VCaP (cell line): Measurements from ENCODE around the gene SRSF3.

ENCODE experiments used
- H3K27ac ChIP-seq: fragments of 450-650 bp; 2 replicates; pipeline ENCODE4 v1.5.1; 2017
- TF ChIP-seq, protein P1 (sequence below): fragments of 450-650 bp; conservative IDR thresholded peaks from 2 replicates; pipeline ENCODE4 v1.5.1; 2017; ENCODE audit warnings: mild to moderate bottlenecking, moderate library complexity

Gene SRSF3

DNA sequence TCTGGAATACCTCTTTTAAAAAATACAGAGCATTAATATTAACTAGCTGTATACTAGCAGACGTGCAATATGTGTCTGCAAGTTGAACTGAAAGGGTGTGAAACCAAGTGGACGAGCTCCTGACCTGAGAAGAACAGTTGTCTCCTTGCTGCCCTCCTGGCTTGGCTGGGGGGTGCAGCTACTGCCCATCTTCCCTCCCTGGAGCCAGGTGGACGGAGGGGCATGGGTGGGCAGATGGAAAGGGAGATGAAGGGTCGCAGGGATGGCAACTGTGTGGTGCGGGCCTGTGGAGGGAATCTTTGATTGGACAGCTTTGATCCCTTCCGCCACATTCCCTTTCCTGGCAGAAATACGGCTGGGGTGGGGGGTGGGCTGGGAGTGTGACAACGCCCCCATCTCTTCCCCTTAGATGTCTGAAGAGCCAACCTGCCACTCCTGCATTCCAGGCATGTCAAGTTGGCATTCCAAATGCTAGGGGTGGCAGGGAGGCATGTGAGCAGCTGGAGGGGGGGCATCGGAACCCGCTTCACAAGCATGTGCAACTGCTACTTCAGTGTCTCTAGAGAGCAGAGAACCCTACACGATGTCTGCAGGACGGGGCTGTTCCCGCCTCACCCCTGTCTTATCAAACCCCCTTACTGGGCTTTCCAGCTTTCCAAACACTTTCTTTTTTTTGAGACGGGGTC lies 37.3 kb downstream of the SRSF3 start:
- no peak overlapping the region for H3K27ac ChIP-seq
- TF ChIP-seq, protein P1, sequence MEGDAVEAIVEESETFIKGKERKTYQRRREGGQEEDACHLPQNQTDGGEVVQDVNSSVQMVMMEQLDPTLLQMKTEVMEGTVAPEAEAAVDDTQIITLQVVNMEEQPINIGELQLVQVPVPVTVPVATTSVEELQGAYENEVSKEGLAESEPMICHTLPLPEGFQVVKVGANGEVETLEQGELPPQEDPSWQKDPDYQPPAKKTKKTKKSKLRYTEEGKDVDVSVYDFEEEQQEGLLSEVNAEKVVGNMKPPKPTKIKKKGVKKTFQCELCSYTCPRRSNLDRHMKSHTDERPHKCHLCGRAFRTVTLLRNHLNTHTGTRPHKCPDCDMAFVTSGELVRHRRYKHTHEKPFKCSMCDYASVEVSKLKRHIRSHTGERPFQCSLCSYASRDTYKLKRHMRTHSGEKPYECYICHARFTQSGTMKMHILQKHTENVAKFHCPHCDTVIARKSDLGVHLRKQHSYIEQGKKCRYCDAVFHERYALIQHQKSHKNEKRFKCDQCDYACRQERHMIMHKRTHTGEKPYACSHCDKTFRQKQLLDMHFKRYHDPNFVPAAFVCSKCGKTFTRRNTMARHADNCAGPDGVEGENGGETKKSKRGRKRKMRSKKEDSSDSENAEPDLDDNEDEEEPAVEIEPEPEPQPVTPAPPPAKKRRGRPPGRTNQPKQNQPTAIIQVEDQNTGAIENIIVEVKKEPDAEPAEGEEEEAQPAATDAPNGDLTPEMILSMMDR = no peak

DNA sequence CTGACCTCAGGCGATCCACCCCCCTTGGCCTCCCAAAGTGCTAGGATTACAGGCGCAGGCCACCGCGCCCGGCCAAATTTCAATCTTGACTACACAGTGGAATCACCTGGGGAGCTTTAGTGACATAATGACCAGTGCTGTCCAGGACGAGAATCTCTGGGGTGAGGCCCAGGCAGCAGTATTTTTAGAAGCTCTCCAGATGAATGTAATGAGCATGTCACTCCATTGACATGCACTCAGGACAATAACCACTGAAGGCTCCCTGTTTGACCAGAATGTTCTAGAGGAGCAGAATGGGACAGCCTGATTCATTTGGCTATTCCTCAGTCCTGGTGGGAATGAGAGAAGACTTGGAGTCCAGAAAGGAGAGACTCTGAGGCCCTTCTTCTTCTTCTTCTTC lies 39.2 kb downstream of the SRSF3 start:
- TF ChIP-seq, protein P1 = no peak
- H3K27ac ChIP-seq = peak overlapping the region; percentile 84

DNA sequence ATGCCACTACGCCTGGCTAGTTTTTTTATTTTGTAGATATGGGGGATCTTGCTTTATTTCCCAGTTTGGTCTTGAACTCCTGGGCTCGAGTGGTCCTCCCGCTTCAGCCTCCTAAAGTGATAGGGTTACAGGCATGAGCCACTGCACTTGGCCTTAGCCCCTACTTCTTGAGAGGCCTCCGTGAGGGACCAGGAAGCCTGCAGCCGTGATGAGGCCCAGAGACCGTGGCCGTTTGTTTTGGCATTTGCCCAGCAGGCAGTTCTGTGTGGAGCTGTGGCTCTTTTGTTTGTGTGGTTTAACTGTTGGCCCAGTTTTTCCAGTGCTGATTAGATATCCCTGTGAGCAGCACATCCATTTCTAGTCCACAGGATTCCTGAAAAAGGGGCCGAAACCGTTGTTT lies 39.8 kb downstream of the SRSF3 start:
- TF ChIP-seq, protein P1 = no peak
- H3K27ac ChIP-seq = peak overlapping the region; percentile 84

DNA sequence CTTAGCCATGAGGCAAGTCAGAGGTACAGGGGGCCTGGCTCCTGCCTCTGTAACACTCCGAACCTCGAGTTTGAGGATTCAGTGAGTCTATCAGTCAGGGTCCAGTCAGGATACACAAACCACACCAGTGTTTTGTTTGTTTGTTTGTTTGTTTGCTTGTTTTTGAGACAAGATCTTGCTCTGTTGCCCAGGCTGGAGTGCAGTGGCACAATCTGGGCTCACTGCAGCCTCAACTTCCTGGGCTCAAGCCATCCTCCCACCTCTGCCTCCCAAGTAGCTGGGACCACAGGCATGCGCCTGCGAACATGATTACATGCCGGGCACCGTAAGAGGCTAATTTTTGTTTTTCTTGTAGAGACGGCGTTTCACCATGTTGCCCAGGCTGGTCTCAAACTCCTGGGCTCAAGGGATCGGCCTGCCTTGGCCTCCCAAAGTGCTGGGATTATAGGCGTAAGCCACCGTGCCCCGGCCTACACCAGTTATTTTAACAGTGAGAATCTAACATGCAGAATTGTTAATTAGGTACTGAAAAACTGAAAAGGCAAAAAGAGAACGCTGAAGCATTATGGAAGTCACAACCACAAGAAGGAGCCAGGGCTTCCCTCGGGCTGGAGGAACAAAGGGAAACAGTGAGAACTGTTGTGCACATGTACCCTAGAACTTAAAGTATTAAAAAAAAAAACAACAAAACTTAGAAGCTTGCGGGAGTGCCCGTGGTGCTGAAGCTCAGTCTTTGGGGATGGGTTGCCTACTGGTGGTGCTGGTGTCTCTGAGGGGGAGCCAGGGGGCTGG lies 40.4 kb downstream of the SRSF3 start:
- TF ChIP-seq, protein P1 = no peak
- peak overlapping the region; percentile 84 for H3K27ac ChIP-seq

DNA sequence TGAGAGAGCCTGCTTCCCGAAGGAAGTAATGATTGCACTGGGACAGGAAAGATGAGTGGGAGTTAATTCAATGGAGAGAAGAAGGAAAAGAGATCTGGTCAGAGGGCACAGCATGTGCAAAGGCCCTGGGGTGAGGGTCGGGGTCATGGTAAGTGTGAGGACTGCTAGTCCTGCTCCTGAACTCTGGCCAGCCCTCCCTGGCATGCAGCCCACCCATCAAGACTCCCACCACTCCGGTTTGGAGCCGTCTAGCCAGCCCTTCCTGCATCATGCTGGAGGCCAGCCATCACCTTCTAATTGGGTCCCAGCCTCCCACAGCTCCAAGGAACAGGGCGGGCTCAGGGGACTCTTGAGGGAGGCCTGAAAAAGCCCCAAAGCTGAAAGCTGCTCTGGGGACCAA lies 42.1 kb downstream of the SRSF3 start:
- no peak overlapping the region for H3K27ac ChIP-seq
- TF ChIP-seq, protein P1 = no peak

DNA sequence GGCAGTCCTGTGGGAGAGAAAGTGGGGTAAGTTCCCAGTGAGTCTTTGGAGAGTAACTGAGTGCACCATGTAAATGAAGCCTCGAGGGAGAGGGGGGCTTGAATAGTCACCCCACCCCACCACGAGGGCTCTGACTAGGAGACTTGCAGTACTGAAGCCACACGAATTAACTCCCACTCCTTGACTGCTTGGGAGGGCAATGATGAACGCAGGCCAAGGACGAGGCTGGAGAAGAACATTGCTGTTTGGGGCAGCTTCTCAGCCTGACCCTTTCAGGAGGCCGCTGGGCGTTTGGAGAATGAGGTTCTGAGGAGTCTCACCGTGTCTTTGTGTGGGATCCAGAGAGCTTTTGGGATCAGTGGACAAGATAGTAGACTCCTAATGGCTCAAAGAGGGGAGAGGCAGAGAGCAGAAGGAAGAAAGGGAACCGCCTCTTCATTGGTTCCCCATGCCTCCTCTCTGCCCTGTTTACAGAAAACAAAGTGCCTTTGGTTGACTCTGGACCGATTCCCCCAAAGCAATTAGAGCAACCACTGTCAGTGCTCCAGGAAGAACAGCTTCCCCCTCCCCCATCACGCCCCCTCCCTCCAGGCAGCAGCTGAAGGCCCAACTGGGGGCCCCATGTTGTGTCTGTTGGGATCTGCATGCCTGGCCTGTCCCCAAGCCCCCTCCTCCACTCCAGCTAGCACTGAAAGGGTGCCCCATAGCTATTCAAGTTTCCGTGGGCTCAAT lies 42.7 kb downstream of the SRSF3 start:
- H3K27ac ChIP-seq = no peak overlapping the region

More for the DNA sequence above, 42.7 kb downstream of the SRSF3 start:
- TF ChIP-seq, protein P1 = no peak
